ENCODE results near the gene RBM3.

The RBM3 gene

GRCh38 chrX:48626401-48627298, 52.4 kb downstream of the RBM3 start:
- DNase-seq (ENCODE audit: low read depth): peak; percentile 45
